GM12892 (cell line): ENCODE data around the gene PADI2.

Source experiments
- POLR2A ChIP-seq: IDR thresholded peaks from 2 replicates; pipeline ENCODE4 v1.6.1; 2011; ENCODE audit warnings: low read depth, low read length, control low read depth
- POLR2AphosphoS5 ChIP-seq: IDR thresholded peaks from 2 replicates; pipeline ENCODE4 v1.6.1; 2011; ENCODE audit warnings: low read depth, low read length, control low read depth
- TAF1 ChIP-seq: IDR thresholded peaks from 2 replicates; pipeline ENCODE4 v1.6.1; 2011; ENCODE audit warnings: low read depth, mild to moderate bottlenecking, control low read depth, low read length, borderline replicate concordance

- TF ChIP-seq TAF1 (no peak), POLR2AphosphoS5 (no peak), POLR2A (no peak)
Measured at GRCh38 chr1:17024721-17025120, 94.5 kb downstream of the PADI2 start.
